H9 (cell line): ENCODE data around the gene OAF. TPM values are rescaled to one million over a fixed set of nuclear protein-coding genes. Genes with fewer than 3 reads are reported as not detected.
A peak's percentile ranks its signal among the peaks of the same experiment; 100 is the strongest.
"Not testable (repeated sequence)": the region's sequence is repeated elsewhere in the genome, so short reads cannot be mapped to it uniquely, and the experiment has no call there.

Experiments used
- DNase-seq: peaks from one replicate; pipeline ENCODE4 v3.0.0-alpha.2; 2017
- H2AFZ ChIP-seq: one replicate; pipeline ENCODE4 v1.6.1; 2013; ENCODE audit warnings: mild to moderate bottlenecking, low read length, control low read depth, moderate library complexity
- H2AK5ac ChIP-seq: 2 replicates; pipeline ENCODE4 v1.6.1; 2013; ENCODE audit warnings: low read length, control low read depth, mixed read lengths; ENCODE audit not compliant: insufficient read length
- H2BK120ac ChIP-seq: one replicate; pipeline ENCODE4 v1.6.1; 2013; ENCODE audit warnings: low read depth, mild to moderate bottlenecking, low read length, control low read depth, inconsistent platforms; ENCODE audit not compliant: poor library complexity, severe bottlenecking
- H2BK12ac ChIP-seq: 2 replicates; pipeline ENCODE4 v1.6.1; 2013; ENCODE audit warnings: low read length, control low read depth, mixed read lengths, low read depth; ENCODE audit not compliant: insufficient read length
- H2BK15ac ChIP-seq: 2 replicates; pipeline ENCODE4 v1.6.1; 2013; ENCODE audit warnings: low read depth, low read length, control low read depth
- H2BK20ac ChIP-seq: one replicate; pipeline ENCODE4 v1.6.1; 2013; ENCODE audit warnings: low read depth, mild to moderate bottlenecking, low read length, control low read depth, inconsistent platforms; ENCODE audit not compliant: poor library complexity, severe bottlenecking
- H2BK5ac ChIP-seq: 2 replicates; pipeline ENCODE4 v1.6.1; 2013; ENCODE audit warnings: low read length, control low read depth, mixed read lengths; ENCODE audit not compliant: insufficient read length
- H3K14ac ChIP-seq: 2 replicates; pipeline ENCODE4 v1.6.1; 2013; ENCODE audit warnings: low read length, control low read depth; ENCODE audit not compliant: insufficient read depth
- H3K18ac ChIP-seq: 2 replicates; pipeline ENCODE4 v1.6.1; 2013; ENCODE audit warnings: low read depth, mild to moderate bottlenecking, mixed read lengths, low read length, control low read depth; ENCODE audit not compliant: insufficient read length
- H3K23ac ChIP-seq: 2 replicates; pipeline ENCODE4 v1.6.1; 2013; ENCODE audit warnings: low read length, control low read depth, mixed read lengths, low read depth; ENCODE audit not compliant: insufficient read length
- H3K23me2 ChIP-seq: 2 replicates; pipeline ENCODE4 v1.6.1; 2013; ENCODE audit warnings: low read depth, mild to moderate bottlenecking, mixed read lengths, low read length, control low read depth; ENCODE audit not compliant: insufficient read length, poor library complexity, severe bottlenecking
- H3K27ac ChIP-seq: 2 replicates; pipeline ENCODE4 v1.5.1; 2013; ENCODE audit warnings: low read length, control low read depth, mixed read lengths, low read depth; ENCODE audit not compliant: insufficient read length
- H3K27me3 ChIP-seq: 2 replicates; pipeline ENCODE4 v1.6.1; 2013; ENCODE audit warnings: low read length, control low read depth, inconsistent platforms; ENCODE audit not compliant: insufficient read depth
- H3K4ac ChIP-seq: 2 replicates; pipeline ENCODE4 v1.6.1; 2013; ENCODE audit warnings: low read depth, mild to moderate bottlenecking, control low read depth, inconsistent platforms, low read length, moderate library complexity
- H3K4me1 ChIP-seq: 2 replicates; pipeline ENCODE4 v1.6.1; 2013; ENCODE audit warnings: low read length, control low read depth, inconsistent platforms; ENCODE audit not compliant: insufficient read depth
- H3K4me2 ChIP-seq: 2 replicates; pipeline ENCODE4 v1.6.1; 2013; ENCODE audit warnings: low read length, control low read depth, mixed read lengths; ENCODE audit not compliant: insufficient read length, insufficient read depth
- H3K56ac ChIP-seq: 2 replicates; pipeline ENCODE4 v1.6.1; 2013; ENCODE audit warnings: low read depth, mild to moderate bottlenecking, mixed read lengths, low read length, control low read depth; ENCODE audit not compliant: insufficient read length
- H3K79me1 ChIP-seq: 2 replicates; pipeline ENCODE4 v1.6.1; 2013; ENCODE audit warnings: low read depth, mild to moderate bottlenecking, moderate library complexity, low read length, control low read depth, inconsistent platforms; ENCODE audit not compliant: insufficient read depth, poor library complexity, severe bottlenecking
- H3K79me2 ChIP-seq: 2 replicates; pipeline ENCODE4 v1.6.1; 2013; ENCODE audit warnings: low read length, control low read depth, inconsistent platforms; ENCODE audit not compliant: insufficient read depth
- H3K9ac ChIP-seq: 2 replicates; pipeline ENCODE4 v1.6.1; 2013; ENCODE audit warnings: low read length, control low read depth, mixed read lengths; ENCODE audit not compliant: insufficient read length; ENCODE audit errors: extremely low read depth
- H3K9me3 ChIP-seq: one replicate; pipeline ENCODE4 v1.6.1; 2013; ENCODE audit warnings: low read depth, low read length, inconsistent platforms; ENCODE audit not compliant: control insufficient read depth
- H3T11ph ChIP-seq: one replicate; pipeline ENCODE4 v1.6.1; 2013; ENCODE audit warnings: mild to moderate bottlenecking, low read length, control low read depth, inconsistent platforms
- H4K20me1 ChIP-seq: one replicate; pipeline ENCODE4 v1.6.1; 2013; ENCODE audit not compliant: control insufficient read depth, insufficient read length, insufficient read depth
- H4K5ac ChIP-seq: 2 replicates; pipeline ENCODE4 v1.6.1; 2013; ENCODE audit warnings: low read depth, mild to moderate bottlenecking, mixed read lengths, low read length, control low read depth; ENCODE audit not compliant: insufficient read length
- H4K8ac ChIP-seq: replicated peaks from 2 replicates; pipeline ENCODE4 v1.6.1; 2013; ENCODE audit warnings: low read length, control low read depth, mixed read lengths, low read depth; ENCODE audit not compliant: insufficient read length
- H4K91ac ChIP-seq: 2 replicates; pipeline ENCODE4 v1.6.1; 2013; ENCODE audit warnings: low read depth, mild to moderate bottlenecking, moderate library complexity, mixed read lengths, low read length, control low read depth; ENCODE audit not compliant: insufficient read length
- H3K27ac Mint-ChIP-seq, 3 experiments: 2 replicates in 2 of 3; 3 replicates in 1 of 3; pipeline ENCODE4 v1.8.0; 2020 to 2021; ENCODE audit warnings: mixed read lengths in 3 of 3, mild to moderate bottlenecking in 1 of 3, moderate library complexity in 1 of 3
- H3K27me3 Mint-ChIP-seq: 2 replicates; pipeline ENCODE4 v1.8.0; 2021; ENCODE audit warnings: low read depth, mild to moderate bottlenecking, moderate library complexity, mixed read lengths
- H3K36me3 Mint-ChIP-seq, 3 experiments: 2 replicates in 2 of 3; 3 replicates in 1 of 3; pipeline ENCODE4 v1.8.0; 2020 to 2021; ENCODE audit warnings: low read depth in 3 of 3, mixed read lengths in 3 of 3; ENCODE audit not compliant: insufficient read depth in 1 of 3
- H3K4me1 Mint-ChIP-seq, 2 experiments: 2 replicates each; pipeline ENCODE4 v1.8.0; 2020; ENCODE audit warnings: mixed read lengths in 2 of 2
- H3K4me3 Mint-ChIP-seq, 2 experiments: 2 replicates in 1 of 2; 3 replicates in 1 of 2; pipeline ENCODE4 v1.8.0; 2020 to 2021; ENCODE audit warnings: mild to moderate bottlenecking in 2 of 2, mixed read lengths in 2 of 2, moderate library complexity in 1 of 2
- H3K9me3 Mint-ChIP-seq, 2 experiments: 2 replicates in 1 of 2; 3 replicates in 1 of 2; pipeline ENCODE4 v1.8.0; 2020; ENCODE audit warnings: mild to moderate bottlenecking in 2 of 2, mixed read lengths in 2 of 2, moderate library complexity in 1 of 2
- CTCF ChIP-seq: fragments of 200-600 bp; sonication (generic); conservative IDR thresholded peaks from 3 replicates; pipeline ENCODE4 v1.8.0; 2021; ENCODE audit warnings: antibody characterized with exemption, mild to moderate bottlenecking
- WGBS: extraction: QIAGEN DNeasy Blood & Tissue Kit; methylation state at CpG from one replicate; pipeline ENCODE4 v1.1.7; 2013; ENCODE audit warnings: missing lambda C conversion rate, low lambda C conversion rate, mixed read lengths; ENCODE audit not compliant: insufficient read length; ENCODE audit errors: extremely low coverage; 5-methylcytosine and 5-hydroxymethylcytosine counted together
- total RNA-seq: library from RNA; stranded (reverse); gene quantifications from 2 replicates; pipeline ENCODE4 v1.2.1, GENCODE V29; 2021

OAF gene
- total RNA-seq, 1 experiment from 2014 or later, result 1.1 TPM

- Histone ChIP-seq H2BK120ac (no peak overlapping the region), H3K4ac (no peak overlapping the region; the same call in 1 of the 2 replicates), H4K91ac (no peak overlapping the region), H3K9me3 (no peaks in the 10 kb centered on the region), H3K79me1 (no peaks in the 10 kb centered on the region), H3T11ph (no peak overlapping the region), H3K23me2 (no peaks in the 10 kb centered on the region), H3K14ac (no peak overlapping the region), H3K23ac (no peak overlapping the region), H4K8ac (no peak overlapping the region), H2BK15ac (no peak overlapping the region), H2BK5ac (no peak overlapping the region), H3K4me1 (peaks cover 6% of the 10 kb centered on the region; the same call in 1 of the 2 replicates), H3K27ac (no peak overlapping the region), H2BK20ac (no peak overlapping the region), H4K5ac (no peak overlapping the region), H3K18ac (no peak overlapping the region), H3K56ac (no peak overlapping the region), H3K9ac (no peak overlapping the region), H4K20me1 (no peaks in the 10 kb centered on the region), H3K4me2 (no peak overlapping the region), H2AFZ (no peak overlapping the region), H3K27me3 (no peaks in the 10 kb centered on the region), H2AK5ac (no peak overlapping the region), H3K79me2 (no peaks in the 10 kb centered on the region), H2BK12ac (no peak overlapping the region)
- Mint-ChIP-seq H3K27me3 (peaks cover 71% of the 10 kb centered on the region), H3K9me3 (no peaks in the 10 kb centered on the region), H3K4me3 (no peak overlapping the region), H3K36me3 (no peaks in the 10 kb centered on the region; a peak in 1 of 7 replicates), H3K4me1 (peaks cover 60 to 63% of the 10 kb centered on the region in 2 experiments), H3K27ac (peak overlapping the region in 1 of 3 experiments; percentile 11; a peak in 1 of 7 replicates)
- DNase-seq, result no peak
- no peak for TF ChIP-seq CTCF
- WGBS, result no CpG with 5 or more reads among the region's 8 CpGs
Measured at GRCh38 chr11:120249279-120250262, 38.7 kb downstream of the OAF start.

- H3K36me3 Mint-ChIP-seq, H3K4me3 Mint-ChIP-seq: not testable (repeated sequence)
- peaks cover 77% of the 10 kb centered on the region for H3K27me3 Mint-ChIP-seq
Measured at GRCh38 chr11:120253377-120253776, 42.5 kb downstream of the OAF start.

More at GRCh38 chr11:120253377-120253776, 42.5 kb downstream of the OAF start:
- not testable (repeated sequence) for H2AFZ ChIP-seq, H3T11ph ChIP-seq, H3K4ac ChIP-seq, H4K8ac ChIP-seq, H4K5ac ChIP-seq, H3K79me1 ChIP-seq, H3K9me3 ChIP-seq, H2BK5ac ChIP-seq, H2BK20ac ChIP-seq, H2BK120ac ChIP-seq, H3K23me2 ChIP-seq, H4K91ac ChIP-seq, H2BK15ac ChIP-seq, H2BK12ac ChIP-seq, H3K56ac ChIP-seq, H3K27ac ChIP-seq, H3K27me3 ChIP-seq, H4K20me1 ChIP-seq, H3K14ac ChIP-seq, H3K23ac ChIP-seq, H3K18ac ChIP-seq, H3K9ac ChIP-seq, H2AK5ac ChIP-seq, DNase-seq, H3K27ac Mint-ChIP-seq, H3K4me2 ChIP-seq, H3K79me2 ChIP-seq, H3K9me3 Mint-ChIP-seq
- peaks cover 53 to 58% of the 10 kb centered on the region in 2 experiments for H3K4me1 Mint-ChIP-seq
- no CpG with 5 or more reads among the region's 13 CpGs for WGBS
- H3K4me1 ChIP-seq, result peaks cover 17% of the 10 kb centered on the region
